GM21360 (cell line): ENCODE results near the gene ABCB11.
"Not testable (repeated sequence)": the region's sequence is repeated elsewhere in the genome, so short reads cannot be mapped to it uniquely, and the experiment has no call there.

ENCODE experiments used
- ATAC-seq: cut with Tn5 transposase; IDR thresholded peaks from one replicate; pipeline ENCODE4 v1.9.1; 2021; ENCODE audit warnings: mild to moderate bottlenecking, moderate library complexity; ENCODE audit not compliant: unreplicated experiment

The ABCB11 gene

DNA sequence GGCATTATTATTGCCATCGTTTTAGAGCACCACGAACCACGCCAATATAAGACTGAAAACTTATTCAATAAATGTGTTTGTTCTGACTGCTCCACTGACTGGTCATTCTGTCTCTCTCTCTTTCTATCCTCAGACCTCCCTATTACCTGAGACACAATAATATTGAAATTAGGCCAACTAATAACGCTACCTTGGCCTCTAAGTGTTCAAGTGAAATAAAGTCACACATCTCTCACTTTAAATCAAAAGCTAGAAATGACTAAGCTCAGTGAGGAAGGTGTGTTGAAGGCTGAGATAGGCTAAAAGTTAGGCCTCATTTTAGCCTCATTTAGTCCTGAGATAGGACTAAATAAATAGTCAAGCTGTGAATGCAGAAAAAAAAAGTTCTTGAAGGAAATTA lies 91.2 kb downstream of the ABCB11 start:
- ATAC-seq, result no peak

DNA sequence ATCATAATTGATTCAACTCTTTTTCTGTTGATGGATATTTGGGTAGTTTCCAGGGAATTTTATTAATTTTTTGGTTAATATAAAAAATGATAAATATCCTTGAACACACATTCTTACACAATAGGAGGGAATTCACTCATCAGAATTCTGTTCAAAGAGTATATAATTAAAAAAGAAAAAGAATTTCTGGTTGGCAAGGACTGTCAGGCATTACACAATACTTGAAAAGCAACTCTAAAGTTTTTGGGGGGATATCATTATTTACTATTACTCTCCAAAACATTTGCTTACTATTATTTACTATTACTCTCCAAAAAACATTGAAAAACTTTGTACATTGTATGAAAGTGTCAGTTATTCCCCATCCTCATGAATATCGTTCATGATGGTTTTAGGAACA lies 92.1 kb downstream of the ABCB11 start:
- ATAC-seq, result no peak

DNA sequence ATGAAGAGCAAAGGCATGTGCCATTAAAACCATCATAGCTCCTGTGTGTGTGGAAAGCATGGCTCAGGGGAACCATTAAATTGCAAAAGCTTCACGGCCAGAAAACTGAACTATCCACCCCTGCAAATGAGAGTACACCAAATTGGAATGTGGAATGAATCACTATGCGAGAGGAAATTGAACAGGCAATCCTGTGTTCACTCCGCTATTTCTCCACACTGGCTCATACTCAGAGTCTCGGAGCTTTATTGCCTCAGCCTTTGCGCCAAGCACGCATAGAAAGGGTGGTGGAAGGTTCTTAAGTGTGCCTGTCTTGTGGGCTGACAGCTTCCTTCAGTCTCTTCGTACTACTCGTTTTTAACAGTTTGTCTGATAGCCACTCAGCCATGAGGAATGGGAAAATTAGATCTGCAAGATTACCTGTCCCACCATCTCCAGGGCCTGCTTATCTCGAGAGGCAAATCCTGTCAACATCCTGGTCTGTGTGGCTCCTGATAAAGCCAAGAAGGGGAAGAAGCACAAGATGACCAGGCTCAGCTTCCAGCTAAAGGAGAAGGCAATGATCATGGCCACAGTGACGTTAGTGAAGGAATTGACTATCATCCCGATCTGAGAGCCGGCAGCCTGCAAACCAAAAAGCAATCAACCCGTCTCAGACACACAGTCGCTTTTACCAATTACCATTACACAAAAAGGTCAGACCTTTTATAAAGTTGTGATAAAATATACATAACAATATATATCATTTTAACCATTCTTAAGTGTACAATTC lies 95.1 kb downstream of the ABCB11 start:
- no peak for ATAC-seq

DNA sequence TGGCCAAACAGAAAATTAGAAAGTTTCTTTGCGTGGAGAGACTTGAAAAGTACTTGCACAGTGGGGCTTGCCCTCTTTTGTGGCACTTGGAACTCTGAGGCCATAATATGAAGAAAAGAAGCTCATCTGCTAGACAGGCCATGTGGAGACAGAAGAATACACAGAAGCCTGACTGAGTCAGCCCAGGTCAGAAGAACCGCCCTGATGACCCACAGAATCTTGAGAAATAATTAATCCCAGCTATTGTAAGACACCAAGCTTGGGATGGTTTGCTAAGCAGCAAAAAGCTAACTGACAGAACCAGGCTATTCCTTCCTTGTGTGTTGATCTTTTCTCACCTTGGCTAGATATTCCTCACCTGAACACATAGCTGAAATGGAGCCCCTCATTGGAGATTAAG lies 96.3 kb downstream of the ABCB11 start:
- no peak for ATAC-seq

DNA sequence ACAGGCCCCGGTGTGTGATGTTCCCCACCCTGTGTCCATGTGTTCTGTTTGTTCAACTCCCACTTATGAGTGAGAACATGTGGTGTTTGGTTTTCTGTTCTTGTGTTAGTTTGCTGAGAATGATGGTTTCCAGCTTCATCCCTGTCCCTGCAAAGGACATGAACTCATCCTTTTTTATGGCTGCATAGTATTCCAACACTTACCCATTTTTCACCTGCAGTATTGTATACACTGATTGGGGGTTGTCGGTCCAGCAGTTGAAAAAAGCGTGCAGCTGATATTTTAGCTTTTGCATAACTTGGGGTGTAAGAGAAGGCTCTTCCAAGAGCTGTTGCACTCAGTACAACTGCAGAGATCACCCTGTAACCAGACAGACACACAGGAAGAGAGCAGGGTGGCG lies 99.0 kb downstream of the ABCB11 start:
- not testable (repeated sequence) for ATAC-seq

DNA sequence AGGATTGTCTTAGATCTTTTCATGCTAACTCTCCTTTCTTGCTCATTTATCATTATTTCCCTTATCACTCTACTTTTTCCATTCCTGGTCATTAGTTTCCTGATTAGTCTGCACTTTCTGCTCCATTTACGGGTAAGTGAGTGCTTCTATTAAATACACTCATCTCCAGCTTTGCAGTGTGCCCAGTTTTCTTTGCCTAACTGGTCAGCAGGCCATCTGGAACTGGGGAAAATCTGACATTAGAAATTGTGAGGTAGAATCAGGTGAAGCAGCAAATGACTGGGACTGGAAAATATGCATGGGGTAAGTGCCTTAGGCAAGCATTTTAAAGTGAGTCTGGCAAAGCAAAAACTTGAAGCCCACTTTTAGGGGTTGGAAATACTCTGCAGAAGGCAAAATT lies 100.9 kb downstream of the ABCB11 start:
- no peak for ATAC-seq

DNA sequence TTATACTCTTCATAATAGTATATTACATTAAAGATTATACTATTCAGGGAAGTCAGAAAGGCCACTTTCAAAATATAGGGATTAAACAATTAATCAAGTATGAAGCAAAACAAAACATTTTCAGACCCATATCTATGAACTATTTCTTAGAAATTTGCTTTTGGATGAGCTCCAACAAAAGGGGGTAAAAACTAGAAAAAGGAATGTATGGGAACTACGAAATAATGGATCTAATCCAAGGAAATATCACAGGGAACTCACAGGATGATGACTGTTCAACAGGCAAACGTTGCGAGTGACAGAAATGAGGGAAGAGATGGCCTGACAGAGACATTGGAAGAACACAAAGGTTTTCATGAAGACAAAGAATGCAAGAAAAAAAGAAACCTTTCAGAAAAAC lies 102.1 kb downstream of the ABCB11 start:
- no peak for ATAC-seq

DNA sequence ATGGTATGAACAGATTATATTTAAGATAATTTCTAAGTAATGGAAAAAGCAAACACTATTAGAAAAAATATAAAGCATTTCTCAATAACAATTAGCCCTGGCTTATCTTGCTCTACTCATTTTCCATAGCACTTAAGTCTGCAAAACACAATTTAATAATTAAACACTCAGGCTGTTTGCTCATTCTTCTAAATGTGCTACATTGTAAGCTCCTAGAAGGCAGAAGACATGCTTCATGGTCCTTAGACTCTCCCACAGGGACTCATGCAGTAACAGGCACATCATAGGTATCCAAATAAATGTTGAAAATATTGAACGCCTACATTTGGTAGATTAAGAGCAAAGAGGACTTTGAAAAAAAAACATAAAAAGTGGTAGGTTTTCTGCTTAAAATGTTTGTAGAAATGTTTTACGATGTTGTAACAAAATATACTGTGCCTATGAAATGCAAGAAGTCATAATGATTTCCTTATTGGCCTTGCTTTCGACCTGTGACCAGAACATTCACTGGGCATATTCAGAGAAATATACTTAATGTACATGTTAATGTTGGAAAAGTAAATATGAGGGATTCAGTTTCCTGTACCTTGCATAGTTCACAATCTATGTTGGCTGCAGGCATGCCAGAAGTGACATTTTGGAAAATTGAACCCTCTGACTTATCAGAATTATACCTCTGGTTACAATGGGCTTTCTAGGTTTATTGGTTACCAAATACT lies 102.9 kb downstream of the ABCB11 start:
- ATAC-seq, result no peak

DNA sequence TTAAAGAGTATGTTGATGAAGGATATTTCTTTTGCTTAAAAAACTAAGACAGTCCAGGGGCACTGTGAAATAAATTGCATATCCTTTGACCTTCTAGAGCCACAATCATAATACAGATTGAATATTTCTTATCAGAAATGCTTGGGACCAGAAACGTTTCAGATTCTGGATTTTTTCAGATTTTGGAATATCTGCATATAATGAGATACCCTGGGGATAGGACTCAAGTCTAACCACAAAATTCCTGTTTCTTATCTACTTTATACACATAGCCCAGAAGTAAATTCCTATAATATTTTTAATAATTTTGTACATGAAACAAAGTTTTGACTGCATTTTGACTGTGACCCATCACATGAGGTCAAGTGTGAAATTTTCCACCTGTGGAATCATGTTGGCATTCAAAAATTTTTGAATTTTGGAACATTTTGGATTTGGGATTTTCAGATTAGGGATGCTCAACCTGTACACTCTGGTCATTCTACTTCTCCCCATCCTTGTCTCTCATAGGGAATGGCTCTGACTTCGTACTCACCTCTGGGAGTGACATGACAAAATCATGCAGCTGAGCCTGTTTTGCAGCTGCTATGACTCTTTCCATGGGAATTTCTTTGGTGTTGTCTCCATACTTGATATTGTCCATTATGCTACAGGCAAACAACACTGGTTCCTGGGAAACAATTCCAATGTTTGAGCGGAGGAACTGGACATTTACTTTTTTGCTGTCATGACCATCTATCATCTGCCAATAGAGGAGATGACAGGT lies 104.3 kb downstream of the ABCB11 start:
- no peak for ATAC-seq

DNA sequence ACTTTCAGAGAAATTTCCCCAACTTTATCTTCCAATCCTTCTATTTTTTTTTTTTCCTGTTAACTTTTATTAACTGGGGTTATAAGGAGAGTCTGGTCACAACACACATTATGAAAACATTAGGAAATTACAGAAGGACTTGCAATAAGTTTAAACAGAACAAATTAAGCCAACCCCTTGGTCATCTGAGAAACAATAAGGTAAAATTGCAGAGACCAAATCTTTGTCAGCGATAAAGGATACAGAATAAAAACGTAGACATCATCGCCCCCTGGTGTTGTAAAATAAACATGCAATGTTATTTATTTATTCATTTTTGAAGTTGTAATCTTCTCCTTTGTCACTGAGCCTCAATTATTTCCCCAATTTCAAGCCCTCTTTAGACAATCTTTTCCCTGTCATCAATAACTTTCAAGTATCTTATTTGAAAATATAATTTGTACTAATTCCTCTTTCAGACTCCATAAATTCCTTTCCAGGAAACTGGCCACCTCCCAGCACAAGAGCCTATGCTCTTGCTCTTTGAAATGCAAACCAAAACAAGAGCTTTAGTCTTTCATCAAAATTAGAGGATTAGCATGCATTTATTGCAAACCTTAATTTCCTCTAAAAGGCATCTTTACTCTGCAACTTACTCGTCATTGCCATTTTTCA lies 110.5 kb downstream of the ABCB11 start:
- ATAC-seq, result no peak

DNA sequence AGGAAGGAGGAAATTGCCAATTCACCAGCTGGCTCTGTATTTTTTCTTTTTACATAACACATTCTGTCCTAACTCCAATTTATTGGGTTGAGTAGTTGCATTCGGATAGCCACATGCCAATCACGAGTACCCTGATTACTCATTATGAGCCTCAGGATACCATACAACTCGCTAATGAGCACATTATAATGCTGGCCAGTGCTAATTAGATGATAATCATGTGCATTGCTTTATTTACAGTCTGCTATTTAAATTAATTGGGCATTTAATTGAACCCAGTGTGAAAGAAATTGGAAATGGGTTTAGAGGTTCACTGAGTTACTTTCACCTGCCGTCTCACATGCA lies 114.8 kb downstream of the ABCB11 start:
- no peak for ATAC-seq

DNA sequence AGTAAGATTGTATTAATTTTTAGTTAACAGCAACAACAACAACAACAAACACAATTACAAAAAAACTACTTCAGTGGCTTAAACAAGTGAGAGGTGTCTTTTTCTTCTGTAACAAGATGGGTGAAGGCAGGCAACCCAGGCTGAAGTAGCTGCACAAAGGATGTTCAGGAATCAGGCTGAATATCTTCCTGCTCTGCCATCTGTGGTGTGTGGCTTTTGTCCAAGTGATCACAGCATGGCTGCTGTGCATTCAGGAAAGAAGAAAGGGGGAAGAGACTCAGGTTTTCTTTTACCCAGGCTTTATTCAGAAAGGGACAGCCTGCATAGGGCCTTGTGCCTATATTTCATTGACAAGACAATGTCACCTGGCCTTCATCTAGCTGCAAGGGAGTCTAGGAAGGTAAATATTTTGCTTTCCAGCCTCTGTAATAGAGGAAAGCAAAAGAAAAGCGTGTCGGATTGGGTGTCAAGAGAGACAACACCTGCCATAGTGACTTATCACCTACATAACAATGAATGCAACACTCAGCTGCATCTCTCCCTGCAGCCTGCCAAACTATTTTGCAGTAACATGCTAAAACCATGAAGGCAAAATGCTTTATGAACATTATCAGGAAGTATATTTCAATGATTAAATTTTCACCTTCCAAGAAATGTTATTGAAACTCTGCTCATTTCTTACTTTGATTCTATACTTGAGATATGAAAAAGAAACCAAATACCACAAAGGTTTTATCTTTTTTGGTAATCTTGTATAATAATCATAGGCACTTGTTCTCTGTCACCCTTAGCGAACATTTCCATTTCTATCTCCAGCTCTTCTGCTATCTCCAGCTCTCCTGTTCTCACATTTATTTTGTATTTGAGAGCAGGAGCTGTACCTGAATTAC lies 115.4 kb downstream of the ABCB11 start:
- ATAC-seq, result no peak

DNA sequence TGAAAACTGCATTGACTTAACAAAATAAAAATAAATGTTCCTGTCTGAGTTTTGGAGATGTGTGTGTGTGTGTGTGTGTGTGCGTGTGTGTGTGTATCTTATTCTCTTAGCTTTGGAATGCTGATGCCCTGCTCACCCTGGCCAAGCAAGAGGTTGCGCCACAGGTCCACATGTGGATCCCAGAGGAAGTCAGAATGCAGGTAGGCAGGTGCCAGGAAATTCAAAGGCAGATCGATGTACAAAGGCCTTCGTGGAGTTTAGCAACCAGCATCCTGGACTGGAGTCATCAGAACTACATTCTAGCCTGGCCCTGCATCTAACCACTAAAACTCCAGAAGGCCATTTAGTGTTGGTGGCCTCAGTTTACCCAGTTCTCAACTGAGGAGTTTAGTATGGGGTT lies 117.6 kb downstream of the ABCB11 start:
- no peak for ATAC-seq

DNA sequence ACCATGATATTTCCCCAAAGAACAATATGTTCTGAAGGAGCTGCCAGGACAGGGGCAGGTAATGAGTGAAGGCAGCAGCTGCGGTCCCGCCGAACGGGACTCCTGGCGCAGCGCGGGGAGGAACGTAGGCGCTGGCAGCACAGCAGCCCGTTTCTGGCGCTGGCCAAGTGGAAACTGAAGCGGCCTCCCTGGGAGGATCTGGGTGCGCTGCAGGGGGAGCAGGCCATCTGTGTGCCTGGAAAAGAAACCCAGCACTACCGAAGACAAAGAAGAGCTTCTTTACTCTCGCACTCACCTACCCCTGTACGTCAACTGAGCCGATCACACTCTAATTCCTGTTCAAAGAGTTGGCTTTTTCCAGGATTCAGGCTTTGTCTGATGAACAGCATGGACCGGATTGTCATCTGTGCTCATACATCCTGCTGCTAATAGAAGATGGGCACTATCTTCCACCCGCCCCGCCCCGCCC lies 118.2 kb downstream of the ABCB11 start:
- no peak for ATAC-seq

DNA sequence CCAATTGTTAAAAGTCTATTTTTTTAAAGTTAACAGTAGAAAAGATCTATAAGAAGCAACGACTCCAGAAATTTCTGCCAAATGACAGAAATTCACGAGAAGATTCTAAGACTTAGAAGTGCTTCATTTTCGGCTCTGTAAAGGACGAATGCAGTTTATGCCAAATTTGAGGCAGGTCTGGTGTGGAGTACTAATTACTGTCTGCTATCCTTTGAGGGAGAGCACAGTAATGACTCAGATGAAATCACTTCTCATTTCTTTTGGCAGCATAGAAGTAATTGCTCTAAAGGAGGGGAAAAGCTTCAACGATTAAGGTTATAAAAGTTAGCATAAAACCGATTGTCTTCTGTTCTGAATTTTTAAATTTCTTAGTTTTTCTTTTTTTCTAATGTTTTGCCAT lies 118.7 kb downstream of the ABCB11 start:
- ATAC-seq, result no peak

DNA sequence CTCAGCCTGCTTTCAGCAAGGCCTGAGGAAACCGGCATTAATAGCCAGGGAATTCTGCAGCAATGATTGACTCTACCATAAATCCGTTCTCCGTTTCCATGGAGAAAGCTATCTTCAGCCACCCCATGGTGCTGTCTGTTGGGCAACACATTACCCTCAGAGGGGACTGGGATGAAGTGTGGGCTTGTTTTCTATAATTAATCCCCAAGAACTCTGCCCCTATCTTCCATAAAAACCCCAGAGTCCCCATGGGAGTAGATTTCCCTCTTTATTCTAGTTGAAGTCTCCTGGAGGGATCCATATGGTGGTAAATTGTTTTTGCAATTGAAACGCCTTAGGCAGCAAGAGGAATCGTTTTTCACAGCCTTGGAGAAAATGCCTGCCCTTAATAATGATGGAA lies 120.8 kb downstream of the ABCB11 start:
- ATAC-seq, result no peak

DNA sequence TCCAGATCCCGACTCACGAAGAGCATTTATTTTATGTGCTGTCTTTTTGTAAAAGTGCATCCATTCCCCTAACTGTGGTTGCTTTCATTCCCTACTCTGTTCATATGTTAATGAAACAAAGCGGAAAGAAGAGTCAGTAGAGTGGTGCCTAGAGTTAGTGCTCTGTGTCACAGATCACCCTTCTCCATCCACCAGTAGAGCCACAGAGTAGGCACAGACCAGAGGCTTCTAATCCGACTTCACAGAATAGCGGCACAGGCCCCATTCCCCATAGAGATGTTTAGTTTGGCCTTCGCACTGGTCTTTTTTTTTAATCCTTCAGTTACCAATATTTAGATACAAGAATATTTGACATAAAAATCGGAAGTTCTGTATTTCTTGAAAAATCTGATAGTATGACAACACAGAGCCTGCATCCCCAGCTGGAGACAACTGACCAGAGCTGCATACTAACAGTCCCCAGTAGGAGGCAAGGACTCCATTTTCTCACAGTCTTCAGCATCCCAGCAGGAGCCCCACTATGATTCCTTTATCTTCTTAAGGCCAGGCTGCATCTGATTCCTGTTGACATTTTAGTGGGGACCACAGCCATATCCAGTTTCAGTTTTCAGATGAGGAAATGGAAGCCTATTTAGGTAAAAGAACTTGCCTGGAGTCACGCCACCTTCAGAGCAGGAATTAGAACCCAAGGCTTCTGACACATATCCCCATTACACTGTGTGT lies 123.0 kb downstream of the ABCB11 start:
- no peak for ATAC-seq

DNA sequence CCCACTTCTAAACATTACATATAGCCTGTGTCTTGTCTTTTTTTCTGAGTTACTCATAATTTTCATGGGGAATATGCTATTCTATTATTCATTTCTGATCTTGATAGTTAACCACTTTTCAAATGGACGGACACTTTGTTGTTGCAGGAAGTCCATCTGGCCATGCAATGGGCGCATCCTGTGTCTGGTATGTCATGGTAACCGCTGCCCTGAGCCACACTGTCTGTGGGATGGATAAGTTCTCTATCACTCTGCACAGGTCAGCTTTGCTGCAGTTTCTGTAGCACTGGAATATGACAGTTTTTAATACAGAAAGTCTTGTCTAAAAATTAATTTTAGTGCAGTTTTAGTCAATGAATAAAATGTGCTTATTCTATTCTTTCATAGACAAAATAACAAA lies 126.8 kb downstream of the ABCB11 start:
- no peak for ATAC-seq

DNA sequence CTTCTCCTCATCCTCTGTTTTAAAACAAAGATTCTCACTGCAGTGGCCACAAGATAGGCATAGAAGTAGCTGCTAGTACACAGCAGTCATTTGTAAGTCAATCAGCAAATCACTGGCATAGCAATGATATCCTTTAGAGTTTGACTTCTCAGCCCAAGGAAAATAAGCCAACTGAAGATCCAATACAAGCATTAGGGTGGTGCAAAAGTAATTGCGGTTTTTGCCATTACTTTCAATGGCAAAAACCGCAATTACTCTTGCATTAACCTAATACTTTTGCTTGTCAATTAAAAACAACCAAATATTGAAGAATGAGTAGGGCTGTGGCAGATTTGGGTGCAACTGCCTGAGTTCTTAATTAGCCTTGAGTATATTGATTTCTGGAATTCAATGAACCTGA lies 127.2 kb downstream of the ABCB11 start:
- no peak for ATAC-seq

DNA sequence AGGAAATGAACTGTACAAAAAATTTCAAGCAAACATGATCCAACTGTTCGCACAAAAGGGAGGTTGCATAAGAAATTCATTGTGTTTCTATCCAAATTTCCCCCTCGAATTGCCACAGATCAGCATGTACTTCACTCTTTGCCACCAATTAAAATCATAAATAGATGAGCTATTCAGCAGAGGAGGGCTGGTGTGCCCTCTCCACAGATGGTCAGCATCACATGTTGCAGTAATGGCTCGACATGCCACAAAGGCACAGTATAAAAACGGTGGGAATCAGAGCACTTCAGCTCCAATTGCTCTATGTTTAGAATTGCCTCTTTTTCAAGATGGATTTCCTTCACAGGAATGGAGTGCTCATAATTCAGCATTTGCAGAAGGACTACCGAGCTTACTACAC lies 130.1 kb downstream of the ABCB11 start, which contains the start of gene G6PC2:
TSS of gene G6PC2 (plus strand) at position 289 of the 400 bp plus-strand sequence. CDS start at position 330, 41 bp downstream.
- ATAC-seq, result no peak
